A549 (cell line): ENCODE measurements around the gene FOXO3.

Source experiments
- CBX8 ChIP-seq: fragments of 200-600 bp; sonication (generic); IDR thresholded peaks from 2 replicates; pipeline ENCODE4 v1.6.1; 2016
- CTCF ChIP-seq: fragments of >200 bp; sonication (Bioruptor Twin); formaldehyde crosslinking; IDR thresholded peaks from 3 replicates; pipeline ENCODE4 v1.5.1; 2016
- TF ChIP-seq, protein P1 (sequence below): IDR thresholded peaks from 2 replicates; pipeline ENCODE4 v1.6.1; 2012; ENCODE audit warnings: low read depth, borderline replicate concordance

GRCh38 chr6:108665495-108666196 is 104.9 kb downstream of the FOXO3 start:
- no peak for TF ChIP-seq CTCF
- TF ChIP-seq CBX8 = no peak
- TF ChIP-seq, protein P1, sequence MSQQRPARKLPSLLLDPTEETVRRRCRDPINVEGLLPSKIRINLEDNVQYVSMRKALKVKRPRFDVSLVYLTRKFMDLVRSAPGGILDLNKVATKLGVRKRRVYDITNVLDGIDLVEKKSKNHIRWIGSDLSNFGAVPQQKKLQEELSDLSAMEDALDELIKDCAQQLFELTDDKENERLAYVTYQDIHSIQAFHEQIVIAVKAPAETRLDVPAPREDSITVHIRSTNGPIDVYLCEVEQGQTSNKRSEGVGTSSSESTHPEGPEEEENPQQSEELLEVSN = no peak
